HepG2 (cell line): ENCODE measurements around the gene PYGO2. TPM values are rescaled to one million over a fixed set of nuclear protein-coding genes. Genes with fewer than 3 reads are reported as not detected.

ENCODE experiments used
- ARHGAP35 ChIP-seq: sonication (generic); formaldehyde crosslinking; IDR thresholded peaks from 2 replicates; pipeline ENCODE4 v1.9.0; 2022; ENCODE audit warnings: mild to moderate bottlenecking, inconsistent platforms, moderate library complexity, missing genetic modification reagents, borderline replicate concordance
- ATRX ChIP-seq: sonication (generic); formaldehyde crosslinking; IDR thresholded peaks from 2 replicates; pipeline ENCODE4 v1.4.0; 2020; ENCODE audit warnings: missing genetic modification reagents, borderline replicate concordance
- BCLAF1 ChIP-seq: fragments of 450-650 bp; IDR thresholded peaks from 2 replicates; pipeline ENCODE4 v1.6.1; 2017; ENCODE audit warnings: mild to moderate bottlenecking
- CREB3 ChIP-seq: sonication (generic); formaldehyde crosslinking; IDR thresholded peaks from 2 replicates; pipeline ENCODE4 v1.5.0; 2020; ENCODE audit warnings: missing genetic modification reagents
- SATB2 ChIP-seq: sonication (generic); formaldehyde crosslinking; IDR thresholded peaks from 2 replicates; pipeline ENCODE4 v1.5.0; 2020; ENCODE audit warnings: missing genetic modification reagents
- SCMH1 ChIP-seq: sonication (generic); formaldehyde crosslinking; IDR thresholded peaks from 2 replicates; pipeline ENCODE4 v1.9.0; 2021; ENCODE audit warnings: missing genetic modification reagents, mild to moderate bottlenecking, borderline replicate concordance
- SP140L ChIP-seq: sonication (generic); formaldehyde crosslinking; IDR thresholded peaks from 2 replicates; pipeline ENCODE4 v1.4.0; 2020; ENCODE audit warnings: missing genetic modification reagents, borderline replicate concordance
- TBP ChIP-seq: sonication (generic); formaldehyde crosslinking; IDR thresholded peaks from 2 replicates; pipeline ENCODE4 v1.5.0; 2020; ENCODE audit warnings: missing genetic modification reagents
- ZBTB39 ChIP-seq: sonication (generic); formaldehyde crosslinking; IDR thresholded peaks from 2 replicates; pipeline ENCODE4 v1.5.0; 2020; ENCODE audit warnings: missing genetic modification reagents
- ZMYM2 ChIP-seq: sonication (generic); formaldehyde crosslinking; IDR thresholded peaks from 2 replicates; pipeline ENCODE4 v1.8.0; 2022; ENCODE audit warnings: mild to moderate bottlenecking, missing genetic modification reagents
- ZNF251 ChIP-seq: sonication (generic); formaldehyde crosslinking; IDR thresholded peaks from 2 replicates; pipeline ENCODE4 v1.9.0; 2021; ENCODE audit warnings: mild to moderate bottlenecking, missing genetic modification reagents
- ZNF446 ChIP-seq: sonication (generic); formaldehyde crosslinking; IDR thresholded peaks from 2 replicates; pipeline ENCODE4 v1.5.0; 2020; ENCODE audit warnings: mild to moderate bottlenecking, missing genetic modification reagents
- ZNF629 ChIP-seq: sonication (generic); formaldehyde crosslinking; conservative IDR thresholded peaks from 2 replicates; pipeline ENCODE4 v1.5.0; 2020; ENCODE audit warnings: missing genetic modification reagents
- polyA plus RNA-seq, 8 experiments: library from polyadenylated mRNA; depleted of rRNA in 3 of 8; stranded (reverse) in 7 of 8; unstranded in 1 of 8; fragments of >200 nt; fragmentation: Illumina TruSeq in 4 of 8; extraction: Trizol in 4 of 8; gene quantifications; 2 replicates each; pipeline versions ENCODE4 v1.2.1 to v1.2.3, GENCODE V29; 2011 to 2016; ENCODE audit warnings: low read depth in 4 of 8, missing spikeins in 1 of 8, mixed read lengths in 1 of 8; ENCODE audit not compliant: insufficient read depth in 1 of 8
- total RNA-seq, 5 experiments: library from RNA; depleted of rRNA; stranded (reverse); fragments of >200 nt; fragmentation: Illumina TruSeq; extraction: Trizol; gene quantifications; 2 replicates each; pipeline ENCODE4 v1.2.3, GENCODE V29; 2016; ENCODE audit warnings: low read depth in 1 of 5
- TF ChIP-seq, protein P1 (sequence below): sonication (generic); formaldehyde crosslinking; IDR thresholded peaks from 2 replicates; pipeline ENCODE4 v1.8.1; 2023; ENCODE audit warnings: mild to moderate bottlenecking, missing genetic modification reagents, borderline replicate concordance
- TF ChIP-seq, protein P2 (sequence below): sonication (generic); formaldehyde crosslinking; IDR thresholded peaks from 2 replicates; pipeline ENCODE4 v1.5.1; 2020; ENCODE audit warnings: missing genetic modification reagents, mild to moderate bottlenecking, borderline replicate concordance
- TF ChIP-seq, protein P3 (sequence below): sonication (generic); formaldehyde crosslinking; IDR thresholded peaks from 2 replicates; pipeline ENCODE4 v1.4.0; 2020; ENCODE audit warnings: missing genetic modification reagents

PYGO2 gene
- total and polyA plus RNA-seq, 2 of the 13 experiments (the other 11 are each of a cell fraction or from before 2014, with no cell fraction given), result 20.3 to 21.8 TPM

DNA sequence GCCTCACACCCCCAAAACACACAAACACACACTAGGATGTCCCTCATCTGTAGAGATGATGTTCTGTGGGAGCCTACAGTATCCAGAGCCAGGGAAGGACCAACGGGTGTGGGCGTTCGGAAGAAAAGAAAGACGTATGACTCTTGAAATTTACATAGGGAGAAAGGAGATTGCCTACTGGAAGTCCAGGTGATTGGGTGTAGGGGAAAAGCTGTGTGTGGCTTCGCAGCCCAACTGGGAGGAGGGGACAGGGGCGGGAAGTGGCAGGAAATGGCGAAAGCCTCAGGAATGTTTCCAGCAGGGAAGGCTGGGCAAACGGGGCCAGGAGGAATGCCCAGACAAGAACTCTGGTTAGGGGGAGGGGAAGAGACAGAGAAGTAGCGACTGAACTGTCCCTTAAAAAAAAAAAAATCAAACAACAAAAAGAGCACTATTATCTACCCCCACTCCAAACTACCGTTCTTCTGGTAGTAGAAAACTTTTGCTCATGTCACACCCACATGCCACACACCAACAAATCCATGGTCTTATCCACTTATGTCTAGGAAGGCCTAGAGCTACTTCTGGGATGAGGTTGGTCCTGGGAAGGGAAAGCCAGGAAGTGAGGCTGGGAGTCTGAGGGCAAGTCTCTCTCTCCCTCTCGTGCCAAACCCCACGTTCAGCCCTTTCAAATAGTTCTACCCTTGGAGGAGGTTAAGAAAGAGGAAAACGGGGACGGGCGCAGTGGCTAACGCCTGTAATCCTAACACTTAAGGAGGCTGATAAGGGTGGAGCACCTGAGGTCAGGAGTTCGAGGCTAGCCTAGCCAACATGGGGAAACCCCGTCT is 11.1 kb upstream of the PYGO2 start (continued):
- no peak for TF ChIP-seq CREB3 (CRISPR knock-in tag)
- TF ChIP-seq SATB2 (CRISPR knock-in tag), result no peak
- TF ChIP-seq, protein P1, sequence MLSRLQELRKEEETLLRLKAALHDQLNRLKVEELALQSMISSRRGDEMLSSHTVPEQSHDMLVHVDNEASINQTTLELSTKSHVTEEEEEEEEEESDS (CRISPR knock-in tag), result no peak
- TF ChIP-seq SCMH1 (CRISPR knock-in tag), result no peak
- no peak for TF ChIP-seq ZNF446
- no peak for TF ChIP-seq ZNF629 (CRISPR knock-in tag)
- TF ChIP-seq SP140L (CRISPR knock-in tag), result no peak
- no peak for TF ChIP-seq ARHGAP35 (CRISPR knock-in tag)
- TF ChIP-seq BCLAF1, result no peak
- TF ChIP-seq ZNF251 (CRISPR knock-in tag), result no peak
- no peak for TF ChIP-seq ZBTB39 (CRISPR knock-in tag)
- no peak for TF ChIP-seq TBP (CRISPR knock-in tag)
- TF ChIP-seq, protein P2, sequence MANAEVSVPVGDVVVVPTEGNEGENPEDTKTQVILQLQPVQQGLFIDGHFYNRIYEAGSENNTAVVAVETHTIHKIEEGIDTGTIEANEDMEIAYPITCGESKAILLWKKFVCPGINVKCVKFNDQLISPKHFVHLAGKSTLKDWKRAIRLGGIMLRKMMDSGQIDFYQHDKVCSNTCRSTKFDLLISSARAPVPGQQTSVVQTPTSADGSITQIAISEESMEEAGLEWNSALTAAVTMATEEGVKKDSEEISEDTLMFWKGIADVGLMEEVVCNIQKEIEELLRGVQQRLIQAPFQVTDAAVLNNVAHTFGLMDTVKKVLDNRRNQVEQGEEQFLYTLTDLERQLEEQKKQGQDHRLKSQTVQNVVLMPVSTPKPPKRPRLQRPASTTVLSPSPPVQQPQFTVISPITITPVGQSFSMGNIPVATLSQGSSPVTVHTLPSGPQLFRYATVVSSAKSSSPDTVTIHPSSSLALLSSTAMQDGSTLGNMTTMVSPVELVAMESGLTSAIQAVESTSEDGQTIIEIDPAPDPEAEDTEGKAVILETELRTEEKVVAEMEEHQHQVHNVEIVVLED (CRISPR knock-in tag), result peak; percentile 43; the same call in 1 of the 2 replicates
- TF ChIP-seq, protein P3, sequence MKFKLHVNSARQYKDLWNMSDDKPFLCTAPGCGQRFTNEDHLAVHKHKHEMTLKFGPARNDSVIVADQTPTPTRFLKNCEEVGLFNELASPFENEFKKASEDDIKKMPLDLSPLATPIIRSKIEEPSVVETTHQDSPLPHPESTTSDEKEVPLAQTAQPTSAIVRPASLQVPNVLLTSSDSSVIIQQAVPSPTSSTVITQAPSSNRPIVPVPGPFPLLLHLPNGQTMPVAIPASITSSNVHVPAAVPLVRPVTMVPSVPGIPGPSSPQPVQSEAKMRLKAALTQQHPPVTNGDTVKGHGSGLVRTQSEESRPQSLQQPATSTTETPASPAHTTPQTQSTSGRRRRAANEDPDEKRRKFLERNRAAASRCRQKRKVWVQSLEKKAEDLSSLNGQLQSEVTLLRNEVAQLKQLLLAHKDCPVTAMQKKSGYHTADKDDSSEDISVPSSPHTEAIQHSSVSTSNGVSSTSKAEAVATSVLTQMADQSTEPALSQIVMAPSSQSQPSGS (CRISPR knock-in tag), result no peak
- TF ChIP-seq ZMYM2 (CRISPR knock-in tag), result no peak
- TF ChIP-seq ATRX (CRISPR knock-in tag), result no peak
